Gastroesophageal sphincter (tissue), 4 donors: ENCODE results near the gene MTUS2. TPM values are rescaled to one million over a fixed set of nuclear protein-coding genes. Genes with fewer than 3 reads are reported as not detected.

Experiments
- ATAC-seq: fragments of 150-250 bp; one replicate; pipeline ENCODE4 v1.9.1; 2016; ENCODE audit warnings: mild to moderate bottlenecking, moderate library complexity
- H3K27ac ChIP-seq, 4 donors: fragments of 200-600 bp; sonication (generic) in 3 of 4; 1 replicate in 3 of 4; 2 replicates in 1 of 4; pipeline ENCODE4 v1.5.1; 2016 to 2019
- H3K27me3 ChIP-seq: fragments of 200-600 bp; sonication (generic); one replicate; pipeline ENCODE4 v1.5.1; 2019
- H3K36me3 ChIP-seq, 2 donors: fragments of 200-600 bp; sonication (generic); one replicate each; pipeline ENCODE4 v1.5.1; 2019; ENCODE audit warnings: control low read depth in 1 of 2
- H3K4me1 ChIP-seq, 3 donors: fragments of 200-600 bp; sonication (generic); 1 replicate in 2 of 3; 2 replicates in 1 of 3; pipeline ENCODE4 v1.5.1; 2016 to 2019; ENCODE audit warnings: control low read depth in 2 of 3
- H3K4me3 ChIP-seq, 2 donors: fragments of 200-600 bp; sonication (generic); one replicate each; pipeline ENCODE4 v1.5.1; 2019; ENCODE audit warnings: mild to moderate bottlenecking in 1 of 2, moderate library complexity in 1 of 2
- H3K9me3 ChIP-seq, 3 donors: fragments of 200-600 bp; sonication (generic); one replicate each; pipeline ENCODE4 v1.5.1; 2017 to 2019; ENCODE audit warnings: control low read depth in 2 of 3
- EP300 ChIP-seq: sonication (generic); formaldehyde crosslinking; IDR thresholded peaks from one replicate; pipeline ENCODE4 v1.6.1; 2017; ENCODE audit warnings: antibody characterized with exemption, mild to moderate bottlenecking
- POLR2A ChIP-seq, 2 donors: fragments of 450-650 bp; IDR thresholded peaks; one replicate each; pipeline ENCODE4 v1.6.1; 2017; ENCODE audit warnings: antibody characterized with exemption in 2 of 2, mild to moderate bottlenecking in 2 of 2, moderate library complexity in 1 of 2
- POLR2AphosphoS5 ChIP-seq: sonication (generic); formaldehyde crosslinking; IDR thresholded peaks from one replicate; pipeline ENCODE4 v1.6.1; 2017; ENCODE audit warnings: antibody characterized with exemption
- WGBS, 2 donors: methylation state at CpG; one replicate each; pipeline ENCODE4 v1.1.5; 2018; ENCODE audit warnings: low coverage in 1 of 2; 5-methylcytosine and 5-hydroxymethylcytosine counted together
- total RNA-seq, 4 donors: library from RNA; depleted of rRNA; stranded (reverse); fragments of >200 nt; gene quantifications; one replicate each; pipeline ENCODE4 v1.1.0, GENCODE V29; 2016
- TF ChIP-seq, protein P1 (sequence below), 4 experiments: fragments of 200-600 bp in 2 of 4; fragments of 450-650 bp in 2 of 4; sonication (generic) in 1 of 4; IDR thresholded peaks; one replicate each; pipeline ENCODE4 v1.5.1; 2017 to 2019; ENCODE audit warnings: antibody characterized with exemption in 4 of 4, mild to moderate bottlenecking in 2 of 4, moderate library complexity in 2 of 4

Gene MTUS2
- total RNA-seq, 4 donors from 2014 or later: 0.67 to 36.7 (median 18.4) TPM

DNA sequence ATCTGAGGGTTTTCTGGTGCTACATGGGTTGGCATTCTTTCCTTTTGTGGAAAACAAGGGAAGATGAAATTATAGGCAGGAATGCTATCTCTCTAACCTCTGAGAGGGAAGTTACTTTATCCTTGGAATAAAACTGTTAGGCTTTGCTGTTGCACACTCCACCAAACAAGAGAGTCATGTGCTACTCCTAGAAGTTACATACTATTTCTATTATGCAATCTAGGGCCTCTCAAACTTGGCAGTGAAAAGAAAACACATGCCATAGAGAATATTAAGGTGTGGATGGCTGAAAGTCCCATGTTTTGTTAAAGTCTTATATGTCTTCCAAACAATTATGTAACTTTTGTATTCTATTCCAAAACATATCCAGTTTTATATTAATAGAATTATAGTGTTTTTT lies 407.4 kb downstream of the MTUS2 start:
- H3K27me3 ChIP-seq: no peaks in the 10 kb centered on the region
- H3K27ac ChIP-seq: peak overlapping the region; percentile 51 to 83 (median 81)
- no peak overlapping the region for H3K4me3 ChIP-seq
- ATAC-seq: peak; percentile 89
- H3K4me1 ChIP-seq: peaks cover 2 to 54% (median 9%) of the 10 kb centered on the region in 3 donors
- H3K36me3 ChIP-seq: no peaks in the 10 kb centered on the region
- H3K9me3 ChIP-seq: peaks cover 0 to 11% (median 0%) of the 10 kb centered on the region in 3 donors
- TF ChIP-seq POLR2A (IDR thresholded peaks at IDR 0.05) (no peak), EP300 (no peak), POLR2AphosphoS5 (no peak)
- TF ChIP-seq, protein P1, sequence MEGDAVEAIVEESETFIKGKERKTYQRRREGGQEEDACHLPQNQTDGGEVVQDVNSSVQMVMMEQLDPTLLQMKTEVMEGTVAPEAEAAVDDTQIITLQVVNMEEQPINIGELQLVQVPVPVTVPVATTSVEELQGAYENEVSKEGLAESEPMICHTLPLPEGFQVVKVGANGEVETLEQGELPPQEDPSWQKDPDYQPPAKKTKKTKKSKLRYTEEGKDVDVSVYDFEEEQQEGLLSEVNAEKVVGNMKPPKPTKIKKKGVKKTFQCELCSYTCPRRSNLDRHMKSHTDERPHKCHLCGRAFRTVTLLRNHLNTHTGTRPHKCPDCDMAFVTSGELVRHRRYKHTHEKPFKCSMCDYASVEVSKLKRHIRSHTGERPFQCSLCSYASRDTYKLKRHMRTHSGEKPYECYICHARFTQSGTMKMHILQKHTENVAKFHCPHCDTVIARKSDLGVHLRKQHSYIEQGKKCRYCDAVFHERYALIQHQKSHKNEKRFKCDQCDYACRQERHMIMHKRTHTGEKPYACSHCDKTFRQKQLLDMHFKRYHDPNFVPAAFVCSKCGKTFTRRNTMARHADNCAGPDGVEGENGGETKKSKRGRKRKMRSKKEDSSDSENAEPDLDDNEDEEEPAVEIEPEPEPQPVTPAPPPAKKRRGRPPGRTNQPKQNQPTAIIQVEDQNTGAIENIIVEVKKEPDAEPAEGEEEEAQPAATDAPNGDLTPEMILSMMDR (IDR thresholded peaks at IDR 0.05): no peak

DNA sequence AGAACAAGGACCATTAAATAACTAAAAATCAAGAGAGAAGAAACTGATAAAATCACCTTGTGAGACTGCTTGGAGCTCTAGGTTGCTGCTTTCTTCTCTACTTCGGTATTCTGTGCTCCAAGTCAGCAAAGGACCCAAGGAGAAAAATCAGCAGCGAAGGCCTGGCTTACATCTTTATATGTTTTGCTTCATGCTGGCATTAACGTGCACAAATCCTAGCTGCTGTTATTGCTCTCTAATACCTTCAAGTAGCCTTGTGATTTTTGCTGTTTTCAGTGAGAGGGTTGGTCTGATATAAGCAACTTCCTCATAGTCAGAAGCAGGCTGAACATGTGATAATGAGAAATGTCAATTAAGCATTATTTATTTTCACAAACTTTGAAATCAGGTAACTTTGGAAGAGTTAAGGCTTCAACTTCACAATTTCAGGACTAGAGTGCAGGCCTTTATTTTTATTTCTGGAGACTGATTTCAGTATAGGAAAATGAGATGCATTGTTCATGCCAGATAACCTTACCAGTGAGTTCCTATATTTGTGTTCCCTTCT lies 410.2 kb downstream of the MTUS2 start:
- Histone ChIP-seq H3K4me1 (peaks cover 2 to 46% (median 5%) of the 10 kb centered on the region in 3 donors), H3K9me3 (no peaks in the 10 kb centered on the region), H3K36me3 (no peaks in the 10 kb centered on the region), H3K27ac (peak overlapping the region in 3 of 4 donors; percentile 39 to 82 (median 49)), H3K4me3 (no peak overlapping the region), H3K27me3 (no peaks in the 10 kb centered on the region)
- 41 to 42% methylated on average over 3 of the region's 3 CpGs for WGBS, 2 donors
- TF ChIP-seq, protein P1 (IDR thresholded peaks at IDR 0.05): no peak
- TF ChIP-seq POLR2A (IDR thresholded peaks at IDR 0.05): no peak
- ATAC-seq: no peak

DNA sequence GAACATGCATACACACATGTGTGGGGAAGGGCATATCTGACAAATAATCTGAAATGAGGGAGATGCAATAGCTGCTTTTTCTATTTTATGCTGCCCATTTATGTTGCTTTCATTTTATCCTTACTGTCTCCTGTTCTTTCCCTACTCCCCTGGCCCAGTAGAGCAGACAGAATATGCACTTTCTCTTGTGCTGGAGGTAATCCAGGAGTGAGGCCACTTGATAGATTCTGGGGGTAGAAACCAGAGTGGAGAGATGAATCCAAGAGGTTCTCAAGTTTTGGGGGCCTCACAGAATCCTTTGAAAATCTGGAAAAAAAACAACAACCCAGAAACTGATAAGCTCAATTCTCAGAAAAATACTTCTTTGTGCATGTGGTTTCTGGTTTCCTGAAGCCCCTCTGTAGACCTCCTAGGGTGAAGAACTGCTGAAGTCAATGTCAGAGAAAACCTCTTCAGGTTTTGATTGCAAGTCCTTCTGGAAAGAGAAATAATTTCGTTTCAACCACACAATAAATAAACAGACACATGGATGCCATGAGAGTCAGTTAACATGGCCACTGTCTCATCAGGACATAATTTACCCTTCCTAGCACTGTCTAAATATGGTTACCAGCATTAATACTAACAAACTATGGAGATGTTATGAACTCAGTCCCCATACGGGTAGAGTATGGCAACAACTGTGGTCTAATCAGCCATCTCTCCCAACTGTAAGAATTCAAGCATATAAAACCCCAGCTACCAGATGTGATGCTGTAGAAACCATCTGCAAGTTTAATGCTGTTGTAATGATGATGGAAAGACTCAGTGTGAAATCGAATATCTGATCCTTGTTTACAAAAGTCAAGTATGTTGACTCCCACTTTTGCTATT lies 419.8 kb downstream of the MTUS2 start:
- H3K27me3 ChIP-seq: no peaks in the 10 kb centered on the region
- H3K27ac ChIP-seq: no peak overlapping the region
- 35 to 63% methylated on average over 2 to 3 of the region's 3 CpGs for whole genome bisulfite sequencing, 2 donors
- TF ChIP-seq, protein P1 (IDR thresholded peaks at IDR 0.05): no peak
- no peak for TF ChIP-seq POLR2A (IDR thresholded peaks at IDR 0.05)
- TF ChIP-seq POLR2AphosphoS5: no peak
- TF ChIP-seq EP300: no peak
- no peak for ATAC-seq
- H3K9me3 ChIP-seq: no peaks in the 10 kb centered on the region
- H3K4me3 ChIP-seq: no peak overlapping the region
- H3K4me1 ChIP-seq: no peaks in the 10 kb centered on the region
- no peaks in the 10 kb centered on the region for H3K36me3 ChIP-seq

DNA sequence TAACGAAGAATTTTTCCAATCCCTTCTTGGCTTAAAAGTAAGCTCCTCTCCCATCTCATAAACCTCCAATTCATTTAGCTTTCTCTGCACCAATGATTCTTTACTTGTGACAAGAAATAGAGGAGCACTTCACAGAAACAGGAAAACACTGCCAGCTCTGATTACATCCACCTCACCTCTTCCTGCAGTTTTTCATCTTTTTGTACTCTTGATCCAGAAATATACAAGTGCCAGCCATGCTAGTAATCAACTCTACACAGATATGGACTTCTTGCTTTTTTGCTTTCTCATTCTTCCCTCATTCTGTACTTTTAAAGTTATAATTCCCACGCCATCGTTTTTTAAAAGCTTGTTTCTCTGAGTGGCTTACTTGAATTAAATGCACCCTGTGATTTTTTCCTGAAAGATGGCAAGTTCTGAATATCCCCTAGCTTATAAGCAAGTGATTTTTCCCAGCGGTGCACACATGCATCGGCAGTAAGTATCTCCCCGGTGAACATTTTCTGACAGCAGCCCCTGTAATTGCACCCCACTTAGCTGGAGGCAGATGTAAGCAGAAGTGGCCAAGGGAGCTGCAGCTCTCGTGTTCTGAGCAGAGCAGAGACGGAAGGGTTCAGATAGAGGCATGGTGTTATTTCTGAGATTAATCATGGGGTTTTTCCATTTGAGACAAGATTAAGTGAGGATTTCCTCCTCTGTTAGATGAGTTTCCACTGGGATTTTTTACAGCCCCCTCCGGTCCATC lies 434.7 kb downstream of the MTUS2 start:
- no peak for TF ChIP-seq POLR2A (IDR thresholded peaks at IDR 0.05)
- TF ChIP-seq, protein P1 (IDR thresholded peaks at IDR 0.05): no peak
- ATAC-seq: no peak
- H3K9me3 ChIP-seq: no peaks in the 10 kb centered on the region
- no peak overlapping the region for H3K4me3 ChIP-seq
- no peaks in the 10 kb centered on the region for H3K36me3 ChIP-seq
- no peak overlapping the region for H3K27ac ChIP-seq
- H3K27me3 ChIP-seq: no peaks in the 10 kb centered on the region
- 19 to 22% methylated on average over 5 to 9 of the region's 9 CpGs for WGBS, 2 donors
- peaks cover 0 to 12% (median 0%) of the 10 kb centered on the region in 3 donors for H3K4me1 ChIP-seq
